GM23338 (cell line): Measurements from ENCODE around the gene NEK7.

Source experiments
- CREB1 ChIP-seq: fragments of 250-450 bp; sonication (Bioruptor Pico); IDR thresholded peaks from 2 replicates; pipeline ENCODE4 v1.5.0; 2020; ENCODE audit warnings: low read depth, mild to moderate bottlenecking, moderate library complexity
- ETS1 ChIP-seq: IDR thresholded peaks from 2 replicates; pipeline ENCODE4 v1.6.1; 2016; ENCODE audit warnings: antibody characterized with exemption
- EZH2 ChIP-seq: fragments of 200-600 bp; sonication (generic); IDR thresholded peaks from one replicate; pipeline ENCODE4 v1.8.0; 2017; ENCODE audit warnings: antibody characterized with exemption, mild to moderate bottlenecking, low read depth; ENCODE audit not compliant: unreplicated experiment
- EZH2phosphoT487 ChIP-seq: fragments of 200-600 bp; sonication (generic); IDR thresholded peaks from one replicate; pipeline ENCODE4 v1.8.1; 2018; ENCODE audit warnings: antibody characterized with exemption; ENCODE audit not compliant: unreplicated experiment
- JUNB ChIP-seq: IDR thresholded peaks from one replicate; pipeline ENCODE4 v1.6.1; 2016; ENCODE audit warnings: antibody characterized with exemption; ENCODE audit not compliant: unreplicated experiment
- NANOG ChIP-seq: IDR thresholded peaks from 2 replicates; pipeline ENCODE4 v1.6.1; 2016; ENCODE audit warnings: antibody characterized with exemption, borderline replicate concordance
- POLR2AphosphoS5 ChIP-seq: IDR thresholded peaks from 2 replicates; pipeline ENCODE4 v1.6.1; 2016; ENCODE audit warnings: antibody characterized with exemption, low read depth
- REST ChIP-seq: IDR thresholded peaks from one replicate; pipeline ENCODE4 v1.6.1; 2018; ENCODE audit warnings: antibody characterized with exemption; ENCODE audit not compliant: unreplicated experiment
- STAT1 ChIP-seq: IDR thresholded peaks from one replicate; pipeline ENCODE4 v1.6.1; 2016; ENCODE audit warnings: antibody characterized with exemption; ENCODE audit not compliant: unreplicated experiment
- ZNF114 ChIP-seq: fragments of 250-450 bp; sonication (Bioruptor Pico); IDR thresholded peaks from 2 replicates; pipeline ENCODE4 v1.5.0; 2020; ENCODE audit warnings: mild to moderate bottlenecking, moderate library complexity
- ZNF331 ChIP-seq: fragments of 250-450 bp; sonication (Bioruptor Pico); IDR thresholded peaks from 2 replicates; pipeline ENCODE4 v1.5.0; 2020; ENCODE audit warnings: low read depth, mild to moderate bottlenecking, moderate library complexity
- ZNF462 ChIP-seq: fragments of 250-450 bp; sonication (Bioruptor Pico); IDR thresholded peaks from 2 replicates; pipeline ENCODE4 v1.5.0; 2020; ENCODE audit warnings: mild to moderate bottlenecking, moderate library complexity
- TF ChIP-seq, protein P1 (sequence below), 2 experiments: fragments of 200-600 bp in 1 of 2; sonication (generic) in 1 of 2; conservative IDR thresholded peaks; 2 replicates each; pipeline versions ENCODE4 v1.5.1 to v1.6.1; 2016 to 2017; ENCODE audit warnings: antibody characterized with exemption in 2 of 2, low read depth in 2 of 2, mild to moderate bottlenecking in 2 of 2, moderate library complexity in 1 of 2

DNA sequence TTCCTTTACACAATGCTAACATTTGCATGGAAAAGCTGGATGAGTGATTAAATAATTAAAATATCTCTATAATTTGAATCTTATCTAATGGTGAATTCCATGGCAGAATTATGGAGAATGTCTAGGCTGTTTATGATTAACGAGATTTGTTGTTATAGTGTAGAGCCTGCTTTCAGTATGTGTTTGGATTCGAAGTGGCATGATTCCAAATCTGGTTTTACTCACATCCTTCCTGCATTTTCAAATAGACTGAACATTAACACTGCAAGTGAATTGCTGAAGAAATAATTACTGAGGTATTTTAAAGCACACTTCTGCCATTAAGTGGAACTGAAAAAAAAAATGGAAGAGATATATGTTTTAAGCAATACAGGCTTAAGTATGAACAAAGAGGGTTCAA lies 5.1 kb upstream of the NEK7 start:
- TF ChIP-seq, protein P1, sequence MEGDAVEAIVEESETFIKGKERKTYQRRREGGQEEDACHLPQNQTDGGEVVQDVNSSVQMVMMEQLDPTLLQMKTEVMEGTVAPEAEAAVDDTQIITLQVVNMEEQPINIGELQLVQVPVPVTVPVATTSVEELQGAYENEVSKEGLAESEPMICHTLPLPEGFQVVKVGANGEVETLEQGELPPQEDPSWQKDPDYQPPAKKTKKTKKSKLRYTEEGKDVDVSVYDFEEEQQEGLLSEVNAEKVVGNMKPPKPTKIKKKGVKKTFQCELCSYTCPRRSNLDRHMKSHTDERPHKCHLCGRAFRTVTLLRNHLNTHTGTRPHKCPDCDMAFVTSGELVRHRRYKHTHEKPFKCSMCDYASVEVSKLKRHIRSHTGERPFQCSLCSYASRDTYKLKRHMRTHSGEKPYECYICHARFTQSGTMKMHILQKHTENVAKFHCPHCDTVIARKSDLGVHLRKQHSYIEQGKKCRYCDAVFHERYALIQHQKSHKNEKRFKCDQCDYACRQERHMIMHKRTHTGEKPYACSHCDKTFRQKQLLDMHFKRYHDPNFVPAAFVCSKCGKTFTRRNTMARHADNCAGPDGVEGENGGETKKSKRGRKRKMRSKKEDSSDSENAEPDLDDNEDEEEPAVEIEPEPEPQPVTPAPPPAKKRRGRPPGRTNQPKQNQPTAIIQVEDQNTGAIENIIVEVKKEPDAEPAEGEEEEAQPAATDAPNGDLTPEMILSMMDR (conservative IDR thresholded peaks at IDR 0.05; ENCODE audit: low read depth in 2 of 2), result no peak
- TF ChIP-seq POLR2AphosphoS5 (no peak), JUNB (no peak), EZH2 (no peak), REST (no peak), EZH2phosphoT487 (no peak), STAT1 (no peak), ZNF114 (CRISPR knock-in tag) (no peak), CREB1 (no peak), NANOG (no peak), ZNF331 (CRISPR knock-in tag) (no peak), ZNF462 (CRISPR knock-in tag) (no peak), ETS1 (no peak)
